ENCODE results near the gene SERGEF.

The SERGEF gene

DNA sequence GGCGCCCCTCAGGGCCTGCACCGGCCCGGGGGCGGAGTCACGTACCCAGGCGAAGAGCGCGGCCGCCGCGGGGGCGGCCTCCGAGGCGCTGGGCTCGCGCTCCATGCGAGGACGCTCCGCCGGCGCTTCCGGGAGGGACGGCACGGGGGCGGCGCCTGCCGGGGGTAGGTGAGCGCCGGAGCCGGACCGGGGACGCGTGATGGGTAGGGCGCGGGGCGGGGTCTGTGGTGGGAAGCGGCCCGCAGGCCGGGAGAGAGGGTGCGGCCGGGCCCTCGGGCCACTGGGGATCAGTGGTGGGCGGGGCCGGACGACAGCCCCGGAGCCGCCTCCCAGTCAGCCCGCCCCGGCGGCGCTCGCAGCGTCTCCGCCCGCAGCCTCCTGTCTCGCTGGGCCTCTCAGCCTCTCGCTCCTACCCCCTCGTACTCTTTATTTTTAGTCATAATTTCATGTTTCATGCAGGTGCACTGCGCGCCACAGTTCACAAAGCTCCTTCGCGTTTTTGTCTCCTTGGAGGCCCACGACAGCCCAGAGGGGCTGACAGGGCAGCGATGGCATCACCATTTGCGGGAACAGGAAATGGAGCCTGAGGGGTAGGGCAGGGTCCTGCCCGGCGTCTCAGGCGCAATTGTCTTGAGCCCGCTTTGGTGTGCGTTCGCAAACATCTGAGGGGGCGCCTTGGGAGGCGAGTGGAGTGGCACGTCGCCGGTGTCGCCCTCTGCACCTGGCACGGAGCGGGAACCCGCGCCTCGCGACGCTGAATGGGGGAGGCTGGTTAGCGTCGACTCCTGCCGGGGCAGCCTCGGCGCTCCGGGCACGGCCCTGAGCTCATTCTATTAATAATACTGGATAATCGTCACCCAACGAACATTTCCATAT, at the start of gene SERGEF:
SERGEF (minus strand) TSS at position 142 of the 876 bp plus-strand sequence; CDS start at position 105, 37 bp downstream.
- peak; percentile 96 to 97 (median 96) for DNase-seq

- no peak for DNase-seq
Measured at GRCh38 chr11:18061351-18061750, 48.5 kb upstream of the SERGEF start.

- peak in 1 of 3 experiments; percentile 57 for DNase-seq
Measured at GRCh38 chr11:18056561-18057181, 43.8 kb upstream of the SERGEF start.

- no peak for DNase-seq
Measured at GRCh38 chr11:18054511-18055103, 41.8 kb upstream of the SERGEF start.

- DNase-seq, result no peak
Measured at GRCh38 chr11:18050848-18051247, 38.0 kb upstream of the SERGEF start.

DNA sequence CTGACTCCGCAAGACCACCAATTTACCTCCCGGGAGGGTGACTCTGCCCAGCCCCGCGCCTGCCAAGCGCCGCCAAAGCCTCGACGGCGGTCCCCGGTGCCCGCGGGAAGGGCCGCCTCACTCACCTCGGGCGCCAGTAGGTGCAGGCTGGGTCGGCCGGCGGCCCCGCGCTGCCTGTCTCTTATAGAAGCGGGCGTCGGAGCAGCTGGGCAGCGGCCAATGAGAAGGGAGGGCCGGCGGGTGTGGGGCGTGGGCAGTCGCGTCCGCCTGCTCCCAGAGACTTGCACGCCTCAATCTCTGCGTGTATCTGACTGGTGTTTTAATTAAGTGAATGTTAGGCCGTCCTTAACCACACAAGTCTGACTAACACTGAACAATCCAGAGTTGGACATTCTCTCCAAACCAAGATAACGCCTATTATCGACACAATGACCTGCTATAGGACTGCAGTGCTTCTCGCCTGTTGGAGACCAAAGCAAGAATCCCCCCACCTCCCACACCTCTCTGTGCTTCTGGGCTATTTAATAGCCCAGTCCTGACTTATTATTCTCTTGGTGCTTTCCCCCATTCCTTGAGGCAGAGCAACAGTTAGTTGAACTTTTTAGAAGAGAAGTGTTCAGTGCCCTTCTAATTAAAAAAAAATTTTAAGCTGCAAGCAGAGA, 33.4 kb upstream of the SERGEF start, which contains the start of gene TPH1:
TPH1 (minus strand) TSS at position 154 of the 662 bp plus-strand sequence. CDS start 5,507 bp downstream, outside the sequence.
- no peak for DNase-seq

- DNase-seq, result no peak
Measured at GRCh38 chr11:18036456-18036855, 23.6 kb upstream of the SERGEF start.

DNA sequence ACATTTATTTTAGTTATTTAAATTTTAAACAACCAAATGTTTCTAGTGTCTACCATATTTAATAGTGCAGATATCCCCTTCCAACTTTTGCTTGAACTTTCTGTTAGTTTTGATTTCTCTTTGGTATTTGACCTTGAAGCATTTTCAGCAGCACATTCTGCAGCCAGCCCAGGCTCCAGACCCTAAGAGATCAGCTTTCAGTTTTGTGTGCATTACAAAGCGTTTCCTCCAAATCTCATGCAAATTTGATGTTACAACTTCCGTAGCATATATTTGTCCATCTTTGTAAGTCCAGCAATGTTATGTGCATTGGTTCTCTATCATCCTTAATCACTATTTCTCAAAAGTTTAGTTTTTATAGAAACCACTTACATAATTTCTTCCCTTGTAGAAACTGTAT, 14.6 kb upstream of the SERGEF start:
- no peak for DNase-seq

DNA sequence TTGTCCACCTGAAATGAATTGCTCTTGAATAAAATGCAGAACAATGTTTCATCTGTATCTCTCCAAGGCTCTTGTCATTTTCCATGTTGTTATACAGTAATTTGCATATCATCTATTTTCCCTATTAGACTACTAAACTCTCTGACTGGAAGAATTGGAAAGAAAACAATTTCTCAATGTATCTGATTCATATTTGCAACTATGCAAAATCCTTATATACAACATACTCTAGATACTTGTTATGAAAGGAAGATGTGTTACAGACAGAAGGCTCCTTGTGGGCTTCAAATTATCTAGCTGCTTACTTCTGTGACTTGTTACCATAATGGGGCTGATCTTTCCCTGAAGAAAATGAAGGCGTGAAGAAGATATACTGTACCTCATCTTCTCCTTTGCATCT, 9.6 kb upstream of the SERGEF start:
- DNase-seq, result no peak

DNA sequence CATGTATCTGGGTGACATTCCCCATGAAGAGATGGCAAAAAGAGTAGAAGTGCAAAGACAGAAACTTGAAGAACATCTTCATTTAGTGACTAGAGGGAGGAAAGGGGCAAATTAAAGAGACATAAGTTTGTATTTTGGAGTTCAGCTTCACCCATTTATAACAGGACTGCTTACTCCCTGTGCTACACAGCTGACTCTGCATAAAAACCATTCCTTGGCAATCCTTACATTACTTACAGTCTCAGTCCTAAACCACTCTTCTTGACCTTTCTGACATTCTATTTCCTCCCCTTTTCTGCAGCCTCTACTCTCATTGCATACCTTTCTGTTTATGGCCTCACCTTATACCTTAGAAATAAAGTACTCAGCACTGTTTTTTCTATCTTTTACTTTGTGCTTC, 6.8 kb upstream of the SERGEF start:
- no peak for DNase-seq

- no peak for DNase-seq
Measured at GRCh38 chr11:18016789-18017188, 3.9 kb upstream of the SERGEF start.

GRCh38 chr11:18014876-18015275, 2.0 kb upstream of the SERGEF start:
- DNase-seq, result no peak

- DNase-seq, result peak in 1 of 3 experiments; percentile 82
Measured at GRCh38 chr11:18013790-18014507, 1.1 kb upstream of the SERGEF start.

DNA sequence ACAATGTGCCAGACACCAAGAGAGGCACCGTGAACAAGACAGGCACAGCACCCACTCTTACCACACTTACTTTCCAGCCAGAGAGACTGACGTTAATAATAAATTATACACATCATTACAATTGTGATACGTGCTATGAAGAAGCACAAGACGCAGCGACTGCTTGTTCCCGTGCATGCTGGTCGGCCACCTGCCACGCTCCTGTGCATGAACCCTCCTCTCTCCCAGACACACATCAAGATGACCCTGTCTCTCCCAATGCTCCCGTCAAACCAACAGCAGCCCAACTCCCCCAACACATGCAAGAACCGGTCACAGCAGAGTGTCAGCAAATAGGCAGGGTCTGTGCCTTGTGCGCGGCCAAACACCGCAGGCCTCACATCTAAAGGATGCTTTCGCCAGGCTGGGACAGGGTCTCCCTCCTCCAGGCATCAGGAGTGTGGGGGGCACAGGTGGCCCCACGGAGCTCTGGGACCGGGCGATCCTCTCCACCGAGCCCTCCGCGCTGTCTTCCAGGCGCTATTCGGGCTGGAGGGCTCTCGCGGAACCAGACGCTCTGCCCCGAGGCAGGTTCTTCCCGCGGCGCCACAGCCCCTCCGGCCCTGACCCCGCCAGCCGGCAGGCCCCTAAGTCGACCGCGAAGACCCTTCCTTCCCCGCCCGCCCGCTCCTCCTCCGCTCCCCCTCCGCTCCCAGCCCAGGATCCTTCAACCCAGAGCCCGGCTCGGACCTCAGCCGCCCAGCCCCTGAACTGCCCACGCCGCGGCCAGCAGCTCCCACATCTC, 533 bp downstream of the SERGEF start:
- peak; percentile 22 to 80 (median 76) for DNase-seq

- peak in 2 of 3 experiments; percentile 26 to 57 for DNase-seq
Measured at GRCh38 chr11:18011633-18012032, 1.2 kb downstream of the SERGEF start.

- peak in 1 of 3 experiments; percentile 49 for DNase-seq
Measured at GRCh38 chr11:18010977-18011586, 1.8 kb downstream of the SERGEF start.

GRCh38 chr11:18010121-18010670, 2.7 kb downstream of the SERGEF start:
- peak in 1 of 3 experiments; percentile 5 for DNase-seq

DNA sequence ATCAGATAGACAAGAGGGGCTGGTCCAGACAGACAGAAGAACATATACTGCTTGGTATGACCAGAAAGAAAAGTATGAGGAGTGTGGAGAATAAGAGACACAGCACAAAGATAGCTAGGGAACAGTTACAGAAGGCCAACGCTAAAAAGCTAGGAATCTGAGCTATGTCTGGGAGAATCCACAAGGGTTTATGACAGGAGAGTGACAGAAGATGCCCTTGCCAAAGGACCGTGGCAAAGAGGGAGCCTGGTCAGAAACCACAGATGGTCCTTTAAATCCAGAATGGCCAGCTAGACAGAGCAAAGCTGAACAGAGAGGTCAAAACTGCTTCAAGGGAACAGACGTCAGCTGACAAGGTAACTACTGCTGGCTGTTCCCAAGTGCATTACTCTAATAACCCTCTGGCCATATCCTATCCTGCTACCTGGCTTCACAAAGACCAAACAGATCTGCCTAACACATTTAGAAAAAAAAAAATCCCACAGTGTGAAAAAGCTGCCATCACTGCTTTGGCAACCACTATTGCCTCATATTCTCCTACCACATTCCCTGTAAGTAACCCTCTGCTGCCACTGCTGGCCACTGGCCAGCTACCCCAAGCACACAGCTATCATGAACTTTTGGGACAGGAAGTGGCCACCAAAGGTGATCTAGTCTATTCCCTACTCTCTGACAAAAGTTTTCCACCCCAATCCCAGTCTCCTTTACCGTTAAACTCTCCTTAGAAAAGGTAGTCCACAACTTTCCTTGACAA, 7.3 kb downstream of the SERGEF start:
- DNase-seq, result no peak

GRCh38 chr11:18001191-18001590, 11.7 kb downstream of the SERGEF start:
- DNase-seq, result no peak

DNA sequence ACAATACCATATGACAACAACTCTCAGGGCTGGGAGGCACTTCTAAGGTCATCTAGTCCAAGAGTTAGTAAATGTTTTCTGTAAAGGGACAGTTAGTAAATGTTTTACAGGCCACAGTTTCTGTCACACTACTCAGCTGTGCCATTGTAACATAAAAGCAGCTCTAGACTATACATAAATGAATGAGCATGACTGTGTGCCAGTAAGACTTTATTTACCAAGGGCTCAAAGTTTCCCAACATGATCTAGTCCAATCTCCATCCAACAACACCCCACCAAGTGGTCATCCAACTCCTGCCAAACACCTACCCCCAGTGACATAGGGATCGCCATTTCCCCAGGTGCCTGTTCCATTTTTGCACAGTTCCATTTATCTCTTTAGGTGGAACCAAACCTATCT, 12.1 kb downstream of the SERGEF start:
- DNase-seq, result no peak

Data from NCI-H1417 (cell line).